GM19099 (cell line): ENCODE results near the gene GPBAR1.

Experiments used
- POLR2A ChIP-seq: IDR thresholded peaks from 3 replicates; pipeline ENCODE4 v1.6.1; 2011; ENCODE audit warnings: low read depth; ENCODE audit not compliant: insufficient read length; ENCODE audit errors: extremely low read depth

Gene GPBAR1

GRCh38 chr2:218233543-218233942 lies 27.3 kb upstream of the GPBAR1 start:
- no peak for TF ChIP-seq POLR2A

- TF ChIP-seq POLR2A: no peak
Measured at GRCh38 chr2:218234521-218234920, 26.3 kb upstream of the GPBAR1 start.

GRCh38 chr2:218235017-218235416 lies 25.8 kb upstream of the GPBAR1 start:
- TF ChIP-seq POLR2A: no peak

- no peak for TF ChIP-seq POLR2A
Measured at GRCh38 chr2:218236829-218237228, 24.0 kb upstream of the GPBAR1 start.

- no peak for TF ChIP-seq POLR2A
Measured at GRCh38 chr2:218238887-218239286, 21.9 kb upstream of the GPBAR1 start.

- TF ChIP-seq POLR2A: no peak
Measured at GRCh38 chr2:218244204-218244603, 16.6 kb upstream of the GPBAR1 start.

GRCh38 chr2:218244665-218245064 lies 16.1 kb upstream of the GPBAR1 start:
- TF ChIP-seq POLR2A: no peak

- no peak for TF ChIP-seq POLR2A
Measured at GRCh38 chr2:218245214-218245613, 15.6 kb upstream of the GPBAR1 start.

GRCh38 chr2:218249691-218250090 lies 11.1 kb upstream of the GPBAR1 start:
- no peak for TF ChIP-seq POLR2A

GRCh38 chr2:218252509-218253231 lies 8.1 kb upstream of the GPBAR1 start:
- TF ChIP-seq POLR2A: no peak

GRCh38 chr2:218253232-218253625 lies 7.6 kb upstream of the GPBAR1 start:
- TF ChIP-seq POLR2A: no peak

GRCh38 chr2:218255446-218255845 lies 5.4 kb upstream of the GPBAR1 start:
- TF ChIP-seq POLR2A: no peak

GRCh38 chr2:218256612-218257350 lies 4.0 kb upstream of the GPBAR1 start:
- TF ChIP-seq POLR2A: no peak

GRCh38 chr2:218257390-218257981 lies 3.3 kb upstream of the GPBAR1 start:
- no peak for TF ChIP-seq POLR2A

GRCh38 chr2:218259099-218259961 lies 1.5 kb upstream of the GPBAR1 start:
- no peak for TF ChIP-seq POLR2A
